GM04503 (cell line): ENCODE results near the gene SERPINB6.
"Not testable (repeated sequence)": the region's sequence is repeated elsewhere in the genome, so short reads cannot be mapped to it uniquely, and the experiment has no call there.

Experiments used
- DNase-seq: peaks from one replicate; pipeline ENCODE4 v3.0.0-alpha.2; 2012; ENCODE audit warnings: low read depth

SERPINB6 gene

GRCh38 chr6:2958776-2959175 lies 12.6 kb downstream of the SERPINB6 start:
- no peak for DNase-seq

DNA sequence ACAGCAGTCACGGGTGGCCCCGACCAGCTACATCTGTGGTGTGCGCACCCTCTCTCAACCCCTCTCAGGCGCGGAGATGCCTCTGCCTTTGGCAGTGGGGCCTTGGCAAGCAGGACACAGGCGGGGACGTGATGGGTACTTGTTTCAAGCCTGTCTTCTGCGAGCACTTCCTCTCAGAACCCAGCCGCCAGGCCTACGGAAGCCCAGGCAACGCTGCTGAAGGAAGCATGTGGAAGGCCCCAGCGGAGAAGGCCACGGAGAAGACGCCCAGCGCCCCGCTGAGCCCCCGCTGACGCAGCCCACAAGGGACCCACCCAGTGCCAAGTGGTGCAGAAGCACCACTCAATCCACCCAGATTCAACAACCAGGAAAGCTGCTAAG lies 13.0 kb downstream of the SERPINB6 start:
- DNase-seq = no peak

- no peak for DNase-seq
These were observed 13.6 kb downstream of the SERPINB6 start for GRCh38 chr6:2957696-2958330.

DNA sequence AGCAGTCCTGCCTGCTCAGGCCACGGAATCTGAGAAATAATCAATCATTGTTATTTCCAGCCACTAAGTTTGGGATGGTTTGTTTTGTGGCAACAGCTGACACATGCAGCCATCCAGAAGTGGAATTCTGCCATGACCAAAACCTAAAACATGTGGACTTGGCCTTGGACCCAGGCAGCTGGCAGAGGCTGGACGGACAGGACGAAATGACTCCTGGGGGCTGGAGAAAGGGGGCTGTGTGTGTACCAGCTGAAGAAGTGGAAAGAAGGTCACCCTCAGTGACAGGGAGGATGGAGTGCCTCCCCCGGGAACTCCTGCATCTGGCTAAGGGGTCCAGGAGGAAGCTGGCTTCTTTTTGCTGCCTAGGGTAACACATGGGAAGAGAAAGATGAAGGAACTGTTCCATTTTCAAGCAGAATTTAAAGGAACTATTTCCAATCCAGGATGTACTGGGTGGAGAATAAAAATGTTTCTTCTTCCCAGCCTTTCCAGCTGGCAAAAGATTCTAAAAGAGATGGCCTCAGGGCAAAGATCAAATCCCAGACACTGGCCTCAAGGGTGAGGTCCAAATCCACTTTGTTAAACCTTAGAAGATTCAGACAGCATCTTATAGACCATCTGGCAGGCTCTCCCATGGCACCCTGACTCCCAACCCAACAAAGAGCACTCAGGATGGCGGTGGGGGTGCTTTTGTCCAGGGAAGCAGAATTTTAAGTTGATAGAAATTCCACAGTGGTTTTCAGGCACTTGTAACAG lies 14.3 kb downstream of the SERPINB6 start:
- no peak for DNase-seq

- no peak for DNase-seq
These were observed 18.3 kb downstream of the SERPINB6 start for GRCh38 chr6:2953098-2953497.

GRCh38 chr6:2952557-2953095 lies 18.7 kb downstream of the SERPINB6 start:
- peak; percentile 81 for DNase-seq

GRCh38 chr6:2951728-2952127 lies 19.6 kb downstream of the SERPINB6 start:
- no peak for DNase-seq

DNA sequence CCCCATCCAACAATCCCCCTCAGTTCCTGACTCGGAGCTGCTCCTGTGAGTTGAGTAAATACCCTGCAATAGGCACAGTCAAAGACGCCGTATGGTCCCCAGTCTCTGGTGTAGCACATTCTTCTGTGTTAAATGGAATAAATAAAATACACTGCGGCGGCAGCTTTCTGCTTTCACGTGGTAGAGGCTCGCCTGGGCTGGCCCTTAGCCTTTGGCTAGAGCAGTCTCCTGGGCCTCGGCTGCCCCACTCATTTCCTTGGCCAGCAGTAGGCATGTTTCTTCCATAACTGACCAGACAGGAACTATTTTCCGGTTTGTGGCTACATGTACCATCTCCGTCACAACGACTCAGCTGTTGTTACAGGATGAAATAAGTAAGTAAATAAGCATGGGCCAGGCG lies 20.7 kb downstream of the SERPINB6 start:
- DNase-seq = no peak

GRCh38 chr6:2949536-2950083 lies 21.8 kb downstream of the SERPINB6 start:
- DNase-seq = no peak

DNA sequence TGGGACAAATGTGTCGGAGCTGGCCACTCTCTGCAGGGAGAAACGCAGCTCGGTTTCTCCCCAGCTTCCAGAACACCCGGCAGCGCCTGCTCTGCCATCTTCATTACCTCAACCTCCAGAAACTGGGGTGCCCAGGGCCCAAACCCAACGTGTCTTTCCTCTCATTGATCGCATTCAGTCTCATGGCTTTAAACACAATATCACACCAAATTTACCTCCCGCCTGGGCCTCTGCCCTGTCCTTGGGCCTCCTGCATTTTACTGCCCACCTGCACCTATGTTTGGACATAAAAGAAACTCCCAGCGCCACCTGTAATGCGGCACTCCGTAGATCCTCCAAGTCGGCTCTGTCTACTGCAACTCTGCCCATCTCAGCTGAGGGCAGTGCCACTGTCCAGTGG lies 22.2 kb downstream of the SERPINB6 start:
- no peak for DNase-seq

- DNase-seq = no peak
These were observed 22.9 kb downstream of the SERPINB6 start for GRCh38 chr6:2948228-2949025.

GRCh38 chr6:2947445-2947844 lies 23.9 kb downstream of the SERPINB6 start:
- DNase-seq = no peak

- no peak for DNase-seq
These were observed 26.3 kb downstream of the SERPINB6 start for GRCh38 chr6:2945153-2945452.

DNA sequence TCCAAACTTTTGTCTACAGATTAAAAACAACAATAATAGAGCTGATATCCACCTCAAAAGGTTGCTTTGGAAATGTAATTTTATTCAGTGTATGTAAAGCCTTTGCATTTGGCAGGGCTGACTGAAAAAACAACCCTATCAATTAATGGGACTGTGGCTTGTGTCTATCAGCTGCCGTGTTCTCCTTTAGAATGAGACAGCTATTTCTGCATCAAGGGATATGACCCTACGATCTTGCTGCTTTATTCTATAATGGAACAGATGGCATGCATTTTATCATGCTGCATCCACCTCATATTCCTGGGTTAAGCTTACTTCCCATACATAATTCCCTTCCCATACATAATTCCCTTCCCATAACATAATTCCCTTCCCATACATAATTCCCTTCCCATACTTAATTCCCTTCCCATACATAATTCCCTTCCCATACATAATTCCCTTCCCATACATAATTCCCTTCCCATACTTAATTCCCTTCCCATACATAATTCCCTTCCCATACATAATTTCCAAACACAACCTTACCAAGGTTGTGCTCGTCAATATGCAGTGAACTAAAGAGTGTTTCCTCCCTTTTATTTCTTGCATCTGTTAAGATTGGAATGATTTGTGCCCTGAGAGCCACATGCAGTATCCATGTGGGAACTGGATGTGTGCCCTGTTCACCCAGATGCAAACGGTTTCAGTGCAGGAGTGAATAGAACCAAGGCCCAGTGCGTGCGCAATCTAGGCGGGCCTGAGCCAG lies 26.8 kb downstream of the SERPINB6 start:
- no peak for DNase-seq

DNA sequence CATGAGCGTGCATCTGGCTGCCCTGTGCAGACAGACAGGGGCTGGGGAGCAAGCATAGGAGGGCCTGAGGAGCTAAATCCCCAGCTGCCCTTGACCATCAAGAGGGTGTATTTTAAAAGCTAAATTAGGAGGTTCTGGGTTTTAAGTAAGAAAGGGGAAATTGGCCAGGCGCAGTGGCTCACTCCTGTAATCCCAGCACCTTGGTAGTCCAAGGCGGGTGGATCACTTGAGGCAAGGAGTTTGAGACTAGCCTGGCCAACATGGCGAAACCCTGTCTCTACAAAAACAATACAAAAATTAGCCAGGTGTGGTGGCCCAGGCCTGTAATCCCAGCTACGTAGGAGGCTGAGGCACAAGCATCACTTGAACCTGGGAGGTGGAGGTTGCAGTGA lies 27.8 kb downstream of the SERPINB6 start:
- DNase-seq = no peak

- no peak for DNase-seq
These were observed 28.3 kb downstream of the SERPINB6 start for GRCh38 chr6:2942914-2943563.

DNA sequence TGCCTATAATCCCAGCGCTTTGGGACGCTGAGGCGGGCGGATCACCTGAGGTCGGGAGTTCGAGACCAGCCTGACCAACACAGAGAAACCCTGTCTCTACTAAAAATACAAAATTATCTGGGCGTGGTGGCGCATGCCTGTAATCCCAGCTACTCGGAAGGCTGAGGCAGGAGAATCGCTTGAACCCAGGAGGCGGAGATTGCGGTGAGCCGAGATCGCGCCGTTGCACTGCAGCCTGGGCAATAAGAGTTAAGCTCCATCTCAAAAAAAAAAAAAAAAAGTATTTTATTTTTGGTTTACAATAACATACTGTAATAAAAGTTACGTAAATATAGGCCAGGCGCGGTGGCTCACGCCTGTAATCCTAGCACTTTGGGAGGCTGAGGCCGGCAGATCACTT lies 29.3 kb downstream of the SERPINB6 start:
- DNase-seq = not testable (repeated sequence)

DNA sequence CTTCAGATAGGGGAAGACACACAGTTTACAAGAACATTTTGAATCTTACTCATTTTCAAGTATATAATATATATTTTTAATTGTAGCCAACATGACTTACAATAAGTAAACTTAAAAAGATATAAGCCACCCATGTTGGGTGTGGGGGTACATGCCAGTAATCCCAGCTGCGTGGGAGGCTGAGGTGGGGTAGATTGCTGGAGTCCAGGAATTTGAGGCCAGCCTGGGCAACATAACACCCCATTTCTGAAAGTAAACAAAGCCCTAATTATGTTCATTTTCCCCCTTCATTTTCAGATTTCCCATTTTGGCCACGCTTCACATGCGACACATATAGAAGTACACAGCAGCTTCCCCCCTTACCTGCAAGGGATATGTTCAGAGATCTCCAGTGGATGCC lies 30.5 kb downstream of the SERPINB6 start:
- no peak for DNase-seq

DNA sequence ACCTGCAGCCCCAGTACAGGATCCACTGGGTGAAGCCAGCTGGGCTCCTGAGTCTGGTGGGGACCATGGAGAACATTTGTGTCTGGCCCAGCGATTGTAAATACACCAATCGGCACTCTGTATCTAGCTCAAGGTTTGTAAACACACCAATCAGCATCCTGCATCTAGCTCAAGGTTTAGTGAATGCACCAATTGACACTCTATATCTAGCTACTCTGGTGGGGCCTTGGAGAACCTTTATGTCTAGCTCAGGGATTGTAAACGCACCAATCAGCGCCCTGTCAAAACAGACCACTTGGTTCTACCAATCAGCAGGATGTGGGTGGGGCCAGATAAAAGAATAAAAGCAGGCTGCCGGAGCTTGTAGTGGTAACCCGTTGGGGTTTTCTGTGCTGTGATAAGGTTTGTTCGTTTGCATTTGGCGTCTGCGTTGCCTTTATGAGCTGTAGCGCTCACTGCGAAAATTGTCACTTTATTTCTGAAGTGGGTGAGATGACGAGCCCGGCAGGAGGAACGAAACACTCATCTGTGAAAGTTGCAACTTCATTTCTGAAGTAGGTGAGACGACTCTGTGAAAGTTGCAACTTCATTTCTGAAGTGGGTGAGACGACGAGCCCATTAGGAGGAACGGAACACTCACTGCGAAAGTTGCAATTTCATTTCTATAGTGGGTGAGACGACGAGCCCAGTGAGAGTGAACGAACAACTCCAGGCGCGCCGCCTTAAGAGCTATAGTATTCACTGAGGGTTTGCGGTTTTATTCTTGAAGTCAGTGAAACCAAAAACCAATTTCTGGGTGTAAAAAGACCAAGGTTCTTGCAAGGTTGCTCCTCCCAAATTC lies 31.1 kb downstream of the SERPINB6 start:
- DNase-seq = no peak

- DNase-seq = no peak
These were observed 31.9 kb downstream of the SERPINB6 start for GRCh38 chr6:2939315-2940009.
